Astrocyte of the spinal cord (primary cell): Measurements from ENCODE around the gene ORM2.
"Not testable (repeated sequence)": the region's sequence is repeated elsewhere in the genome, so short reads cannot be mapped to it uniquely, and the experiment has no call there.

Source experiments
- DNase-seq: peaks from one replicate; pipeline ENCODE4 v3.0.0; 2011; ENCODE audit warnings: low read depth, low spot score
- H3K4me3 ChIP-seq: 2 replicates; pipeline ENCODE4 v1.5.1; 2011; ENCODE audit warnings: low read depth, mild to moderate bottlenecking, low read length, moderate library complexity
- in situ Hi-C: cut with HindIII; loops from 2 replicates; pipeline ENCODE4 v1.10.0; 2017; ENCODE audit warnings: low sequenced_read_pairs
- TF ChIP-seq, protein P1 (sequence below): IDR thresholded peaks from 2 replicates; pipeline ENCODE4 v1.5.1; 2012; ENCODE audit warnings: low read depth, mild to moderate bottlenecking, low read length, inconsistent platforms

The ORM2 gene

GRCh38 chr9:114330636-114331035 is 967 bp downstream of the ORM2 start:
- TF ChIP-seq, protein P1, sequence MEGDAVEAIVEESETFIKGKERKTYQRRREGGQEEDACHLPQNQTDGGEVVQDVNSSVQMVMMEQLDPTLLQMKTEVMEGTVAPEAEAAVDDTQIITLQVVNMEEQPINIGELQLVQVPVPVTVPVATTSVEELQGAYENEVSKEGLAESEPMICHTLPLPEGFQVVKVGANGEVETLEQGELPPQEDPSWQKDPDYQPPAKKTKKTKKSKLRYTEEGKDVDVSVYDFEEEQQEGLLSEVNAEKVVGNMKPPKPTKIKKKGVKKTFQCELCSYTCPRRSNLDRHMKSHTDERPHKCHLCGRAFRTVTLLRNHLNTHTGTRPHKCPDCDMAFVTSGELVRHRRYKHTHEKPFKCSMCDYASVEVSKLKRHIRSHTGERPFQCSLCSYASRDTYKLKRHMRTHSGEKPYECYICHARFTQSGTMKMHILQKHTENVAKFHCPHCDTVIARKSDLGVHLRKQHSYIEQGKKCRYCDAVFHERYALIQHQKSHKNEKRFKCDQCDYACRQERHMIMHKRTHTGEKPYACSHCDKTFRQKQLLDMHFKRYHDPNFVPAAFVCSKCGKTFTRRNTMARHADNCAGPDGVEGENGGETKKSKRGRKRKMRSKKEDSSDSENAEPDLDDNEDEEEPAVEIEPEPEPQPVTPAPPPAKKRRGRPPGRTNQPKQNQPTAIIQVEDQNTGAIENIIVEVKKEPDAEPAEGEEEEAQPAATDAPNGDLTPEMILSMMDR = no peak
- no peak for DNase-seq
- in situ Hi-C loops = no loop called here
- H3K4me3 ChIP-seq = no peak overlapping the region

DNA sequence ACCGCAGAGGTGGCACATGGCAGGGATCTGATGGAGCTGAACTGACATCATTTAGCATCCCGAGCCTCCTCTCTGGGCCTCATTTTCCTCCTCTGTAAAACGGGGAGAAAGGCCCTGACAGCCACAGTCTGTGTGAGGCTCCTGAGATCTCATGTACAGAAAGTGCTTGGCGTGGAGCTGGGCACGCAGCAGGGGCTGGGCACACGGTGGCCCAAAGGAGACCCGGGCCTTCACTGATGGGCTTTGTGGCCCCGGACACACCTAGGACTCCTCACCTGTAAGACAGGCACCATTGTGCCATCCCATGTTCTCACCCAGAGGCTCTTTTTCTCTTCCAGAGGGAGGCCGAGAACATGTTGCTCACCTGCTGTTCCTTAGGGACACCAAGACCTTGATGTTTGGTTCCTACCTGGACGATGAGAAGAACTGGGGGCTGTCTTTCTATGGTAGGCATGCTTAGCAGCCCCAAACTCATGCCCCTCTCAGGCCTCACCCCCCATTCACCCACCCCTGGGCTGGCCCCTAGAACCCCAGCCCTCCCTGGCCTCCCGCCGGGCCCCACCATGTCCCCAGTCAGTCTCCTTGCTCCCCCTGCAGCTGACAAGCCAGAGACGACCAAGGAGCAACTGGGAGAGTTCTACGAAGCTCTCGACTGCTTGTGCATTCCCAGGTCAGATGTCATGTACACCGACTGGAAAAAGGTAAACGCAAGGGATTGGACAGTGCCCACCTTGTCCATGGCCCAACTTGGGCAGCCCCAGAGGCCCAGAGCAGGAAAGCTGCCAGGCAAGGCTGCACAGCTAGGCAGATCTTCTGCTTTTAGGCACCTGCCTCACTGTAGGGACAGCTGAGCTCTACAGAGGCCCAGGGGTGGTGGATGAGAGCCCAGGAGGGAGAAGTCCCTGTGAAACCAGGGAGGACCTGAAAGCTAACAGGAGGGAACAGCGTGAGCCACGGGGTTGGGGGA is 1.8 kb downstream of the ORM2 start:
- in situ Hi-C loops, H3K4me3 ChIP-seq, DNase-seq: not testable (repeated sequence)

DNA sequence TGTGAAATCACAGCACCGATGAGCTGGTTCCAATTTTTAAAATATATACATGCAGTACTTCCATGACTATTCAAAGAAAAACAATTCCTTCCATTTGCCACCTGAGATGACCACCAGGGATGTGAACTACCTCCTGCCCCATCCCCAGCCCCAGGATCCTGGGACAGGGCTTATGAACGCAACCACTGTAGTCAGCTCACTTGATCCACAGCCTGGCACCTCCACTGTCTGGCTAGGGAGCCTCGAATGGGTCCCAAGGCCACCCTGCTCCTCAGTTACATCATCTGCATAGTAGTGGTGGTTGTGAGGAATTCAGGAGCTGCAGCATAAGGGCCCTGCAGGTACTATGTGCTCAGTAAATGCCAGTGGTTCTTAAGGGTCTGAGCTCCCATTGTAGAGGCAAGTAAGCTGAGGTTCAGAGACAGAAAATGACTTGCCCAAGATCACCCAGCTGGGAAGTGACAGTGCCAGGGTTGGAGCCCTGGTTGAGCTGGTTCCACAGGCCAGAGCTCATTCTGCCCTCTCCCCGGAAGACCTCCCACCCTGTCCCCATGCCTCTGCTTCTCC is 2.9 kb downstream of the ORM2 start:
- H3K4me3 ChIP-seq, DNase-seq, in situ Hi-C loops: not testable (repeated sequence)

- in situ Hi-C loops, DNase-seq, H3K4me3 ChIP-seq: not testable (repeated sequence)
Observed at GRCh38 chr9:114333718-114334117, 4.0 kb downstream of the ORM2 start.

GRCh38 chr9:114334490-114334889 is 4.8 kb downstream of the ORM2 start:
- no peak for DNase-seq
- in situ Hi-C loops = no loop called here
- TF ChIP-seq, protein P1 = no peak
- H3K4me3 ChIP-seq = no peak overlapping the region

DNA sequence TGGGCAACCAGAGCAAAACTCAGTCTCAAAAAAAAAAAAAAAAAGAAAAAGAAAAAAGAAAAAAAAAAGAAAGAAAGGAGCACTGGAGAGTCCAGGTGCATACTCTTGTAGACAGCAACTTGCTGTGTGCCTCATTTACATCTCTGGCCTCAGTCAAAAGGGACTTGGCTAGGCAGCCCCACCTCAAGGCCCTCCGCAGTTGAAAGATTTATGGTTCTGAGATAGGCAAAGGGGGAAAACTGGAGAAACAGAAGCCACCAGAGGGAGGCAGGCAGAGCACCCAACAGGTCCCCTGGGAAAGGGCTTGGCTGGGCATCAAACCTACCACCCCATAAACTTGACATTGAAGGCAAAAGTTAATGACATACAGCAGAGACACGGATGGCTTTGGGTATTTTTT is 6.1 kb downstream of the ORM2 start:
- TF ChIP-seq, protein P1 = no peak
- DNase-seq = no peak
- H3K4me3 ChIP-seq = no peak overlapping the region

DNA sequence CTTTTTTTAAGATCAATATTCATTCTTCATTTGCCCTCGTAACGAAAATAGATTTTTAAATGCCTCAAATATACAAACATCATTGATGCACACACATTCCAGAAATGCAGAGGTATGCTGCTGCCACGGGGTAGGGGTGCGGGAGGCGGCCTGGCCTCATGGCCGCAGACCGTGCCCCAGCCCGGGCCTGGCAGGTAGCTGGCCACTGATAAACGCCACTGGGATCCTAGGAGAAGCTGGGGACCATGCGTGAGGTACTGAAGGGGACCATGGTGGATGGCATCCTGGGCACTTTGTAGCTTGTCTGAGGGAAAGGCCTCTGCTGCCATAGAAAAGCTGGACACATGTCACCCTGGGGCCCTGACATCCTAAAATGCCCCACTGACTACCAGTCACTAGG is 6.5 kb downstream of the ORM2 start:
- in situ Hi-C loops = no loop called here
- DNase-seq = no peak
- H3K4me3 ChIP-seq = no peak overlapping the region
- TF ChIP-seq, protein P1 = no peak

More for the DNA sequence above, 6.1 kb downstream of the ORM2 start:
- in situ Hi-C loops = no loop called here

DNA sequence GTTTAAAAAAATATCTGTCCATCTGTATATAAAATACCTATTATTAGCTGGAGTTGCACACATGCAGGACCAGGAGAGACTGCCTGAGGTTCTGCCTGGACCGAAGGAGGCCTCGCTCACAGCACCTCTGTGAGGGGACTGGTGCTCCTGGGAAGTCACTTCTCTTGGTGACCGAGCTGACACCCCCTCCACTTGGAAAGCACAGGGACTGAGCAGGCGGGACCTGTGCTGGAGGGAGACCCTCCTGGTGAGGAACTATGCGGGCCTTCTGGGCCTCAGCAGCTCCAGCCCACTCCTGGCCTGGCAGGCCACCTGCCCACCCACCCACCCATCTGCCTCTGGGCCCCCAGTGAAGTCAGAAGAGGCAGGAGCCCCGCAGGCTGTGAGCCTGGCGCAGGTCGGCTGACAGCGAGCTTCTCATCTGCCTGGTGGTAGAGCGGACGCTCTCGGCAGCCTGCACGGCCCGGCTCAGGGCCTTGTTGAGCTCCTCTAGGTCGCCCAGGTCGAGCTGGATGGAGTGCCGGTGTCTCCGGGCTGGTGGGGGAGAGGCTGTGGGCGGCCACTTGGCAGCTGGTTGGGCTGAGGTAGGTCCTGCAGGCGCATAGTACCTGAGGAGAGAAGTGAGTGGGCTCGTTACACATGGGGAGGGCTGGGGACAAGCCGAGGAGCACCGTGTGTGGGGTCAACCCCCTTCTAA is 7.2 kb downstream of the ORM2 start:
- TF ChIP-seq, protein P1 = no peak
- no peak overlapping the region for H3K4me3 ChIP-seq
- DNase-seq = no peak
- in situ Hi-C loops = no loop called here
